Effector CD8-positive, alpha-beta T cell (primary cell): ENCODE measurements around the gene SKA2.
"Not testable (repeated sequence)": the region's sequence is repeated elsewhere in the genome, so short reads cannot be mapped to it uniquely, and the experiment has no call there.

ENCODE experiments used
- DNase-seq: peaks from one replicate; lab custom pipeline; 2025; lab: John Stamatoyannopoulos, UW
- total RNA-seq, 4 experiments: gene quantifications; one replicate each; lab custom pipeline; 2026; lab: John Stamatoyannopoulos, UW

SKA2 gene
- total RNA-seq = 18.3 to 34.2 (median 23.4) reads per million in 4 experiments

- DNase-seq = peak; percentile 96
These were observed at the start of gene SKA2 for GRCh38 chr17:59154721-59155438. Gene SKA2 (minus strand): TSS chr17:59155186. CDS start chr17:59155163, 23 bp downstream.

- no peak for DNase-seq
These were observed 47.3 kb upstream of the SKA2 start for GRCh38 chr17:59202320-59202719.

GRCh38 chr17:59199398-59199797 lies 44.4 kb upstream of the SKA2 start:
- no peak for DNase-seq

- no peak for DNase-seq
These were observed 38.4 kb upstream of the SKA2 start for GRCh38 chr17:59193336-59193862.

GRCh38 chr17:59190806-59191205 lies 35.8 kb upstream of the SKA2 start:
- no peak for DNase-seq

- DNase-seq = no peak
These were observed 31.9 kb upstream of the SKA2 start for GRCh38 chr17:59186850-59187249.

- no peak for DNase-seq
These were observed 31.0 kb upstream of the SKA2 start for GRCh38 chr17:59185997-59186396.

- DNase-seq = no peak
These were observed 26.5 kb upstream of the SKA2 start for GRCh38 chr17:59181481-59181880.

- DNase-seq = no peak
These were observed 25.6 kb upstream of the SKA2 start for GRCh38 chr17:59180626-59181025.

GRCh38 chr17:59179601-59180000 lies 24.6 kb upstream of the SKA2 start:
- DNase-seq = not testable (repeated sequence)

GRCh38 chr17:59178266-59178985 lies 23.4 kb upstream of the SKA2 start:
- no peak for DNase-seq

GRCh38 chr17:59175076-59175475 lies 20.1 kb upstream of the SKA2 start:
- DNase-seq = no peak

GRCh38 chr17:59174671-59175070 lies 19.7 kb upstream of the SKA2 start:
- DNase-seq = no peak

- no peak for DNase-seq
These were observed 17.5 kb upstream of the SKA2 start for GRCh38 chr17:59172436-59173004.

GRCh38 chr17:59167571-59168001 lies 12.6 kb upstream of the SKA2 start:
- no peak for DNase-seq

GRCh38 chr17:59165933-59166342 lies 11.0 kb upstream of the SKA2 start:
- no peak for DNase-seq

GRCh38 chr17:59161477-59161876 lies 6.5 kb upstream of the SKA2 start:
- DNase-seq = no peak

GRCh38 chr17:59160157-59161025 lies 5.4 kb upstream of the SKA2 start:
- DNase-seq = no peak

- peak; percentile 95 for DNase-seq
These were observed 622 bp upstream of the SKA2 start, which contains the start of gene PRR11 for GRCh38 chr17:59155439-59156177. Gene PRR11 (plus strand): TSS chr17:59155746. CDS start chr17:59169753, 14,007 bp downstream.

- DNase-seq = no peak
These were observed 680 bp downstream of the SKA2 start for GRCh38 chr17:59154292-59154720.

GRCh38 chr17:59152925-59153324 lies 2.1 kb downstream of the SKA2 start:
- no peak for DNase-seq
